Measurements from ENCODE around the gene USHBP1. TPM values are rescaled to one million over a fixed set of nuclear protein-coding genes. Genes with fewer than 3 reads are reported as not detected.

The USHBP1 gene
- total RNA-seq, 6 experiments from 2014 or later: not detected

- H3K4me1 Mint-ChIP-seq (ENCODE audit: low read depth): peaks cover 39% of the 10 kb centered on the region
- no peak for DNase-seq
- H3K4me3 Mint-ChIP-seq: peak overlapping the region; percentile 95
- no peak for TF ChIP-seq CTCF (IDR thresholded peaks at IDR 0.05)
- H3K27ac Mint-ChIP-seq: peak overlapping the region; percentile 84
- H3K27me3 Mint-ChIP-seq (ENCODE audit: insufficient read depth): peaks cover 5% of the 10 kb centered on the region
- peaks cover 15% of the 10 kb centered on the region for H3K36me3 Mint-ChIP-seq (ENCODE audit: low read depth)
- no peaks in the 10 kb centered on the region for H3K9me3 Mint-ChIP-seq
These were observed 21.9 kb downstream of the USHBP1 start for GRCh38 chr19:17242431-17243208.

GRCh38 chr19:17240826-17241399 is 23.6 kb downstream of the USHBP1 start:
- TF ChIP-seq CTCF (IDR thresholded peaks at IDR 0.05): no peak
- peaks cover 5% of the 10 kb centered on the region for H3K27me3 Mint-ChIP-seq (ENCODE audit: insufficient read depth)
- peaks cover 24% of the 10 kb centered on the region for H3K4me1 Mint-ChIP-seq (ENCODE audit: low read depth)
- H3K27ac Mint-ChIP-seq: peak overlapping the region; percentile 75; the same call in 1 of the 2 replicates
- H3K4me3 Mint-ChIP-seq: no peak overlapping the region
- peaks cover 15% of the 10 kb centered on the region for H3K36me3 Mint-ChIP-seq (ENCODE audit: low read depth)
- DNase-seq: no peak
- no peaks in the 10 kb centered on the region for H3K9me3 Mint-ChIP-seq

GRCh38 chr19:17240062-17240752 is 24.3 kb downstream of the USHBP1 start:
- TF ChIP-seq CTCF (IDR thresholded peaks at IDR 0.05): no peak

GRCh38 chr19:17237747-17238706 is 26.5 kb downstream of the USHBP1 start:
- H3K27ac Mint-ChIP-seq: no peak overlapping the region
- no peak overlapping the region for H3K4me3 Mint-ChIP-seq
- TF ChIP-seq CTCF (IDR thresholded peaks at IDR 0.05): no peak
- peaks cover 6% of the 10 kb centered on the region for H3K36me3 Mint-ChIP-seq (ENCODE audit: low read depth)
- H3K9me3 Mint-ChIP-seq: no peaks in the 10 kb centered on the region
- H3K27me3 Mint-ChIP-seq (ENCODE audit: insufficient read depth): peaks cover 5% of the 10 kb centered on the region
- peaks cover 21% of the 10 kb centered on the region for H3K4me1 Mint-ChIP-seq (ENCODE audit: low read depth)
- DNase-seq: no peak

More at GRCh38 chr19:17240062-17240752, 24.3 kb downstream of the USHBP1 start:
- Mint-ChIP-seq H3K4me1 (ENCODE audit: low read depth) (peaks cover 24% of the 10 kb centered on the region), H3K27ac (no peak overlapping the region), H3K27me3 (ENCODE audit: insufficient read depth) (peaks cover 5% of the 10 kb centered on the region), H3K36me3 (ENCODE audit: low read depth) (peaks cover 15% of the 10 kb centered on the region), H3K9me3 (no peaks in the 10 kb centered on the region), H3K4me3 (no peak overlapping the region)
- DNase-seq: no peak
